B cell (primary cell): ENCODE measurements around the gene ERO1B. TPM values are rescaled to one million over a fixed set of nuclear protein-coding genes. Genes with fewer than 3 reads are reported as not detected.
A peak's percentile ranks its signal among the peaks of the same experiment; 100 is the strongest.

Experiments used
- ATAC-seq: fragments of 200-7000 bp; cut with Tn5 transposase; one replicate; pipeline ENCODE4 v1.10.0; 2021; ENCODE audit warnings: low read depth, mild to moderate bottlenecking, moderate number of reproducible peaks, moderate library complexity
- CTCF ChIA-PET: fragments of 350-600 bp; sonication (Branson Sonifier 250); formaldehyde crosslinking; loops from one replicate; lab custom pipeline; 2021; ENCODE audit warnings: antibody characterized with exemption, inconsistent platforms; lab: Charles Lee
- POLR2A ChIA-PET: fragments of 350-600 bp; sonication (Branson Sonifier 250); formaldehyde crosslinking; loops from one replicate; lab custom pipeline; 2021; ENCODE audit warnings: antibody characterized with exemption; lab: Charles Lee
- DNase-seq: peaks from one replicate; pipeline ENCODE4 v3.0.0; 2013
- H2AFZ ChIP-seq: 2 replicates; pipeline ENCODE4 v1.6.1; 2012; ENCODE audit warnings: mild to moderate bottlenecking, low read depth, low read length; ENCODE audit not compliant: insufficient read depth, poor library complexity, severe bottlenecking
- H3K27ac ChIP-seq, 2 donors: 1 replicate in 1 of 2; 2 replicates in 1 of 2; pipeline ENCODE4 v1.5.1; 2012 to 2013; ENCODE audit warnings: low read length in 2 of 2, mild to moderate bottlenecking in 2 of 2, moderate library complexity in 1 of 2
- H3K27me3 ChIP-seq, 4 experiments: fragments of 200-600 bp in 1 of 4; sonication (generic) in 1 of 4; replicated peaks in 1 of 4; 1 replicate in 2 of 4; 2 replicates in 2 of 4; pipeline versions ENCODE4 v1.6.1 to v1.7.0; 2013 to 2016; ENCODE audit warnings: low read length in 3 of 4, mild to moderate bottlenecking in 2 of 4, mixed read lengths in 1 of 4, moderate library complexity in 1 of 4; ENCODE audit not compliant: insufficient read depth in 4 of 4, control insufficient read depth in 3 of 4; ENCODE audit errors: control extremely low read depth in 1 of 4
- H3K36me3 ChIP-seq, 2 experiments: replicated peaks in 1 of 2; 1 replicate in 1 of 2; 2 replicates in 1 of 2; pipeline versions ENCODE4 v1.6.1 to v1.7.1; 2013; ENCODE audit warnings: low read length in 1 of 2; ENCODE audit not compliant: insufficient read depth in 2 of 2, control insufficient read depth in 1 of 2; ENCODE audit errors: control extremely low read depth in 1 of 2, extremely low read depth in 1 of 2
- H3K4me1 ChIP-seq, 2 donors: fragments of 200-600 bp in 1 of 2; sonication (generic) in 1 of 2; 1 replicate in 1 of 2; 2 replicates in 1 of 2; pipeline versions ENCODE4 v1.5.1 to v1.6.1; 2013 to 2017; ENCODE audit warnings: low read length in 2 of 2; ENCODE audit not compliant: control insufficient read depth in 2 of 2, insufficient read depth in 2 of 2
- H3K4me2 ChIP-seq: replicated peaks from 2 replicates; pipeline ENCODE3; 2012; ENCODE audit warnings: mild to moderate bottlenecking, low read depth, low read length; ENCODE audit not compliant: poor library complexity, severe bottlenecking
- H3K4me3 ChIP-seq, 5 experiments: fragments of 200-600 bp in 1 of 5; sonication (generic) in 1 of 5; 1 replicate in 3 of 5; 2 replicates in 2 of 5; pipeline versions ENCODE4 v1.5.1 to v1.7.0; 2011 to 2016; ENCODE audit warnings: low read length in 4 of 5, mild to moderate bottlenecking in 4 of 5, low read depth in 2 of 5, control low read depth in 1 of 5, moderate library complexity in 1 of 5; ENCODE audit not compliant: insufficient read depth in 1 of 5; ENCODE audit errors: control extremely low read depth in 1 of 5, extremely low read depth in 1 of 5
- H3K79me2 ChIP-seq: fragments of 200-600 bp; sonication (generic); one replicate; pipeline ENCODE4 v1.6.0; 2016; ENCODE audit warnings: low read length; ENCODE audit not compliant: control insufficient read depth, insufficient read depth
- H3K9ac ChIP-seq: fragments of 200-600 bp; sonication (generic); 2 replicates; pipeline ENCODE4 v1.6.1; 2017; ENCODE audit warnings: mild to moderate bottlenecking, low read length, moderate library complexity
- H3K9me3 ChIP-seq, 3 donors: one replicate each; pipeline versions ENCODE4 v1.6.1 to v1.7.1; 2013; ENCODE audit warnings: low read length in 2 of 3; ENCODE audit not compliant: control insufficient read depth in 2 of 3, insufficient read depth in 1 of 3; ENCODE audit errors: control extremely low read depth in 1 of 3
- H4K20me1 ChIP-seq: 2 replicates; pipeline ENCODE4 v1.6.0; 2012; ENCODE audit warnings: mild to moderate bottlenecking, low read length; ENCODE audit not compliant: insufficient read depth, control insufficient read depth, poor library complexity, severe bottlenecking
- H3K27ac Mint-ChIP-seq: one replicate; pipeline ENCODE4 v1.8.0; 2021; ENCODE audit warnings: mixed read lengths
- H3K27me3 Mint-ChIP-seq: one replicate; pipeline ENCODE4 v1.8.0; 2021; ENCODE audit warnings: mixed read lengths
- H3K4me1 Mint-ChIP-seq: one replicate; pipeline ENCODE4 v1.8.0; 2021; ENCODE audit warnings: mixed read lengths
- H3K4me3 Mint-ChIP-seq: one replicate; pipeline ENCODE4 v1.8.0; 2021; ENCODE audit warnings: mixed read lengths
- H3K9me3 Mint-ChIP-seq: one replicate; pipeline ENCODE4 v1.8.0; 2022; ENCODE audit warnings: mixed read lengths; ENCODE audit not compliant: insufficient read depth
- CTCF ChIP-seq: fragments of 200-600 bp; IDR thresholded peaks from one replicate; pipeline ENCODE4 v1.8.0; 2022; ENCODE audit warnings: antibody characterized with exemption, mild to moderate bottlenecking
- EZH2 ChIP-seq: IDR thresholded peaks from 2 replicates; pipeline ENCODE4 v1.6.1; 2012; ENCODE audit warnings: borderline replicate concordance, low read depth, mild to moderate bottlenecking, moderate library complexity, low read length; ENCODE audit not compliant: insufficient read depth, poor library complexity, severe bottlenecking
- WGBS: methylation state at CpG from one replicate; pipeline ENCODE4 v1.1.5; 2013; ENCODE audit warnings: missing lambda C conversion rate; ENCODE audit not compliant: insufficient coverage; 5-methylcytosine and 5-hydroxymethylcytosine counted together
- intact Hi-C: fragments of 100-400 bp; cut with micrococcal nuclease; formaldehyde crosslinking; loops from one replicate; pipeline ENCODE4 v1.10.0; 2022
- polyA plus RNA-seq: library from polyadenylated mRNA; depleted of rRNA; stranded (reverse); fragments of >200 nt; gene quantifications from 2 replicates; pipeline ENCODE4 v1.2.3, GENCODE V29; 2012
- total RNA-seq, 2 donors: library from RNA; stranded (reverse); fragments of 120-200 nt in 1 of 2; gene quantifications; 1 replicate in 1 of 2; 2 replicates in 1 of 2; pipeline versions ENCODE4 v1.2.3 to v1.2.4, GENCODE V29; 2013 to 2022

Gene ERO1B
- total and polyA plus RNA-seq, 2 donors (not counting 1 experiment from before 2014, with no cell fraction given) = 5.1 to 25.6 TPM

GRCh38 chr1:236282719-236283118, 961 bp upstream of the ERO1B start:
- WGBS = no CpG with 5 or more reads among the region's 2 CpGs
- H3K36me3 ChIP-seq = no peaks in the 10 kb centered on the region
- peak overlapping the region; percentile 95 for H2AFZ ChIP-seq
- peak overlapping the region; percentile 73 to 99 (median 94) for H3K4me3 ChIP-seq
- H3K9me3 ChIP-seq = no peaks in the 10 kb centered on the region
- ChIA-PET CTCF (no interaction called here), POLR2A (no interaction called here)
- TF ChIP-seq CTCF (no peak), EZH2 (no peak)
- H3K4me2 ChIP-seq = peak overlapping the region; percentile 83
- peaks cover 35% of the 10 kb centered on the region in 2 donors for H3K4me1 ChIP-seq
- Mint-ChIP-seq H3K4me1 (peaks cover 50% of the 10 kb centered on the region), H3K4me3 (peak overlapping the region; percentile 98), H3K27ac (peak overlapping the region; percentile 79), H3K9me3 (no peaks in the 10 kb centered on the region), H3K27me3 (no peaks in the 10 kb centered on the region)
- H3K27ac ChIP-seq = peak overlapping the region in 1 of 2 donors; percentile 89
- H3K27me3 ChIP-seq = no peaks in the 10 kb centered on the region
- no peak for ATAC-seq
- intact Hi-C loops = loop anchor here (1.0 to 10.0 kb wide), 6 partner anchors 126 to 415 kb away; partner anchors contain the start of genes GPR137B, HEATR1, LGALS8 and LYST
- peaks cover 40% of the 10 kb centered on the region for H3K79me2 ChIP-seq
- H3K9ac ChIP-seq = peak overlapping the region; percentile 96
- H4K20me1 ChIP-seq = peaks cover 8% of the 10 kb centered on the region
- DNase-seq = no peak

GRCh38 chr1:236282425-236282716, 613 bp upstream of the ERO1B start:
- TF ChIP-seq CTCF (no peak), EZH2 (no peak)
- Histone ChIP-seq H3K9me3 (no peaks in the 10 kb centered on the region), H3K4me3 (peak overlapping the region; percentile 73 to 99 (median 94)), H3K4me2 (peak overlapping the region; percentile 83), H3K36me3 (no peaks in the 10 kb centered on the region), H2AFZ (peak overlapping the region; percentile 95), H3K9ac (peak overlapping the region; percentile 96), H3K4me1 (peaks cover 35% of the 10 kb centered on the region in 2 donors), H4K20me1 (peaks cover 8% of the 10 kb centered on the region), H3K27me3 (no peaks in the 10 kb centered on the region), H3K27ac (peak overlapping the region; percentile 64 to 89), H3K79me2 (peaks cover 44% of the 10 kb centered on the region)
- Mint-ChIP-seq H3K4me1 (peaks cover 52% of the 10 kb centered on the region), H3K4me3 (peak overlapping the region; percentile 98), H3K27ac (peak overlapping the region; percentile 79), H3K9me3 (no peaks in the 10 kb centered on the region), H3K27me3 (no peaks in the 10 kb centered on the region)
- ATAC-seq (no peak), DNase-seq (no peak)
- WGBS = 0% methylated on average over 3 of the region's 7 CpGs
- intact Hi-C loops = loop anchor here (1.0 to 10.0 kb wide), 6 partner anchors 126 to 415 kb away; partner anchors contain the start of genes GPR137B, HEATR1, LGALS8 and LYST
- POLR2A ChIA-PET = no interaction called here
- CTCF ChIA-PET = no interaction called here
